Measurements from ENCODE around the gene ID4.
"Not testable (repeated sequence)": the region's sequence is repeated elsewhere in the genome, so short reads cannot be mapped to it uniquely, and the experiment has no call there.

Gene ID4

DNA sequence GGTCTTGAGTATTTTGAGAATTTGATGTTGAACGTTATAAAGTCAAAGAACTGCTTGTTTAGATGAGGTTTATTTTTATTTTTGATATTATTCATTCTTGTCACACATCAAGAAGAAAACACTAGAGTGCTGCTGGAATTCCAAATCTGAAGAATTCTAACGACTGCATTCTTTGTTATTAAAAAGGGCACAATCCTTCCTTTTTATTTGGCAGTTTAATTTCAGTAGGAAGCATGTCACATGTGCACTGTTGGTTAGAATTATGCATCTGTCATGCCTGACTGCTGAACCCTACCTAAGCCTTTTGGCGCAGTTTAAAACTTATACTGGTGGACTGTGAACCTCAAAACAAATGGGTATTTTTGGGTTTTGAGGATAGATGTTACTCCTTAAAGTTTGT, 4.0 kb downstream of the ID4 start:
- H3K4me1 Mint-ChIP-seq: peaks cover 3% of the 10 kb centered on the region
- peaks cover 17% of the 10 kb centered on the region for H3K27me3 Mint-ChIP-seq
- no peak for ATAC-seq (ENCODE audit: low read depth)

GRCh38 chr6:19842030-19842615, 5.0 kb downstream of the ID4 start:
- Mint-ChIP-seq H3K4me1 (peaks cover 3% of the 10 kb centered on the region), H3K36me3 (no peaks in the 10 kb centered on the region), H3K27ac (no peak overlapping the region), H3K9me3 (peaks cover 3% of the 10 kb centered on the region), H3K27me3 (peaks cover 12% of the 10 kb centered on the region), H3K4me3 (no peak overlapping the region)
- no peak for DNase-seq (ENCODE audit: low spot score in 2 of 2)
- no peak for ATAC-seq (ENCODE audit: low read depth)

More for the DNA sequence above, 4.0 kb downstream of the ID4 start:
- no peak overlapping the region for H3K4me3 Mint-ChIP-seq
- H3K36me3 Mint-ChIP-seq: peaks cover 1% of the 10 kb centered on the region
- peaks cover 5% of the 10 kb centered on the region for H3K9me3 Mint-ChIP-seq
- DNase-seq (ENCODE audit: low spot score in 2 of 2): no peak
- H3K27ac Mint-ChIP-seq: no peak overlapping the region

DNA sequence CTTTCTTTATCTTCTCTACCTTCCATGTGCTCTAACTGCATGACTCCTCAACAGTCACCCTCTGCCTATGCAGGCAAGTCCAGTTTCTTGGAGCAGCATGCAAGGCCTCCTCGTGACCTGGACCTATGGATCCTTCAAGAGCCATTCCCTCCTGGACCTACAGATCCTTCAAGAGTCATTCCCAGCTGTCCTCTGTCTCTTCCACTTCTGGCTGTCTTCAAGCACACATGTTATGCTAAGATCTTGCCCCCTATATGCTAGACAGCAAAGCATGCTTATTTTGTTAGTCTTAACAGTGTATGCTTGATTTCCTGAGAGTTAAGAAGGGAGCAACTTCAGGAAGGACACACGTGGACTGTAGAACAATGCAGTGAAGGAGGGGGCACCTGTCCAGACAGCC, 7.5 kb downstream of the ID4 start:
- no peak overlapping the region for H3K27ac Mint-ChIP-seq
- no peak for ATAC-seq (ENCODE audit: low read depth)

DNA sequence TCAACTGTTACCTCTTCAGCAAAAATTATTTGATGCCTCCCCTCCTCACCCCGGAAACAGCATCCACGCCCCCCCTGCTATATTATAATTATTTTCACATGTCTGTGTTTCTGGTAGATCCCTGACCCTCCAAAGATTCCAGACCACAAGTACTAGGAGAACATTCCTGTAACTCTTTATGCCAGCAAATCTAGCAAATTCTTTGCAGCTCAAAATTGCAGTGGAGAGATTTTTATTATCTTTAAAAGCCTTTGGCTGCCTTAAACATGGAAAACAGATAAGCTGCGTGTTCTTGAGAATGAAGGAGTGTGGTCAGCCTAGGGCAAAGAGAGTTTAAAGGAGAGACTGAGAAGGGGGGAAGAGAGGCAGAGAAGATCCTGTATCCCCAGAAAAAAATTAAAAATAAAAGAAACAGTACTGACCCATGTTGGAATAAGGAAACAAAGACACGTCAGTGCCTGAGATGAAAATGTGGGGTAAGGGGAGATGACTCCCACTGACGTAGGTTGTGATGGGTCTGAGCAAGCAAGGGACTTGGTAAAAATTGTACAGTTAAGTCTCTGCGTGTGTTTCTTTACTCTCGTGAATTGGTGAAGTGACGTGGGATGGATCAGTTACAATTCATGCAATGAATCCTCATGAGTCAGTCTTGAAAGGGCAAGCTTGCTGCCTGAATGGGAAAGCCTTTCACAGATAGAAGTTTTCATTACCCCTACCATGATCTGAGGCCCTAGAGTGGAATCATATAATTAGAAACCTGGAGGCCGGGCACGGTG, 8.3 kb downstream of the ID4 start:
- H3K4me1 Mint-ChIP-seq: no peaks in the 10 kb centered on the region
- ATAC-seq (ENCODE audit: low read depth): no peak
- peaks cover 4% of the 10 kb centered on the region for H3K27me3 Mint-ChIP-seq
- peaks cover 4% of the 10 kb centered on the region for H3K9me3 Mint-ChIP-seq
- DNase-seq (ENCODE audit: low spot score in 2 of 2): no peak
- no peak overlapping the region for H3K4me3 Mint-ChIP-seq
- H3K27ac Mint-ChIP-seq: no peak overlapping the region
- H3K36me3 Mint-ChIP-seq: no peaks in the 10 kb centered on the region

More for the DNA sequence above, 7.5 kb downstream of the ID4 start:
- H3K4me3 Mint-ChIP-seq: no peak overlapping the region
- DNase-seq (ENCODE audit: low spot score in 2 of 2): no peak
- H3K9me3 Mint-ChIP-seq: peaks cover 4% of the 10 kb centered on the region
- no peaks in the 10 kb centered on the region for H3K36me3 Mint-ChIP-seq
- no peaks in the 10 kb centered on the region for H3K4me1 Mint-ChIP-seq
- peaks cover 8% of the 10 kb centered on the region for H3K27me3 Mint-ChIP-seq

GRCh38 chr6:19848465-19849029, 11.4 kb downstream of the ID4 start:
- DNase-seq (ENCODE audit: low spot score in 2 of 2) (no peak), ATAC-seq (ENCODE audit: low read depth) (no peak)

GRCh38 chr6:19849196-19849595, 12.0 kb downstream of the ID4 start:
- H3K36me3 Mint-ChIP-seq: no peaks in the 10 kb centered on the region

More at GRCh38 chr6:19848465-19849029, 11.4 kb downstream of the ID4 start:
- peaks cover 4% of the 10 kb centered on the region for H3K9me3 Mint-ChIP-seq
- H3K27ac Mint-ChIP-seq: no peak overlapping the region
- H3K27me3 Mint-ChIP-seq: peaks cover 4% of the 10 kb centered on the region
- no peaks in the 10 kb centered on the region for H3K4me1 Mint-ChIP-seq
- H3K4me3 Mint-ChIP-seq: no peak overlapping the region
- no peaks in the 10 kb centered on the region for H3K36me3 Mint-ChIP-seq

DNA sequence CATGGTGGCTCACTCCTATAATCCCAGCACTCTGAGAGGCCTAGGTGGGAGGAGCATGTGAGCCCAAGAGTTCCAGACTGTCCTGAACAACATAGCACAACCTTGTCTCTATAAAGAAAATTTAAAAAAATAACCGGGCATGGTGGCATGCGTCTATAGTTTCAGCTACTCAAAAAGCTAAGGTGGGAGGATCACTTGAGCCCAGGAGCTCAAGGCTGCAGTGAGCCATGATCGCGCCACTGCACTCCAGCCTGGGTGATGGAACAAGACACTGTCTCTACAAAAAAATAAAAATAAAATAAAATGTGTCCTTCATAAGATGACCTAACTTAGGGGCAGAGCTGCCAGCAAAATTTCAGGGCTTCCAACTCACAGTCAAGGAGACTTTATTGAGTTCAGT, 12.6 kb downstream of the ID4 start:
- DNase-seq (ENCODE audit: low spot score in 2 of 2): no peak
- H3K4me1 Mint-ChIP-seq: no peaks in the 10 kb centered on the region
- peaks cover 1% of the 10 kb centered on the region for H3K9me3 Mint-ChIP-seq
- no peak overlapping the region for H3K4me3 Mint-ChIP-seq
- no peaks in the 10 kb centered on the region for H3K27me3 Mint-ChIP-seq
- H3K27ac Mint-ChIP-seq: no peak overlapping the region
- ATAC-seq (ENCODE audit: low read depth): no peak
- H3K36me3 Mint-ChIP-seq: no peaks in the 10 kb centered on the region

More at GRCh38 chr6:19849196-19849595, 12.0 kb downstream of the ID4 start:
- Mint-ChIP-seq H3K27ac (no peak overlapping the region), H3K4me3 (no peak overlapping the region), H3K4me1 (no peaks in the 10 kb centered on the region), H3K9me3 (peaks cover 4% of the 10 kb centered on the region), H3K27me3 (peaks cover 4% of the 10 kb centered on the region)
- DNase-seq (ENCODE audit: low spot score in 2 of 2) (no peak), ATAC-seq (ENCODE audit: low read depth) (no peak)

GRCh38 chr6:19851241-19852089, 14.3 kb downstream of the ID4 start:
- Mint-ChIP-seq H3K9me3 (peaks cover 1% of the 10 kb centered on the region), H3K36me3 (no peaks in the 10 kb centered on the region), H3K27ac (no peak overlapping the region), H3K4me1 (no peaks in the 10 kb centered on the region), H3K4me3 (no peak overlapping the region), H3K27me3 (no peaks in the 10 kb centered on the region)
- ATAC-seq (ENCODE audit: low read depth): no peak
- no peak for DNase-seq (ENCODE audit: low spot score in 2 of 2)

DNA sequence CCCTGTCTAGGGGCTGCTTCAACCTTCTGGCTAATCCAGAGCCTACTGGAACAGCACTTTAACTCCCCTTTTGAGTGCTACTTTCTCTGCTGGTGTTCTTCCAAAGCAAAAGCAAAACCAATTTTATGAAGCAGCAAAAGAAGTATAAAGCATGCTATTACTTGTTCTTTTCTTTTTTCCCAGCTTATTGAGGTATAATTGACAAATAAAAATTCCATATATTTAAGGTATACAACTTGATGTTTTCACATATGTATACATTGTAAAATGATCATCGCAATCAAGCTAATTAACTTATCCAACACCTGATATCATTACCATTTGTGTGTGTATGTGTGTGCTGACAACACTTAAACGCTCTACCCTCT, 14.9 kb downstream of the ID4 start:
- no peak overlapping the region for H3K27ac Mint-ChIP-seq
- no peak for ATAC-seq (ENCODE audit: low read depth)
- DNase-seq (ENCODE audit: low spot score in 2 of 2): no peak
- no peak overlapping the region for H3K4me3 Mint-ChIP-seq
- no peaks in the 10 kb centered on the region for H3K4me1 Mint-ChIP-seq
- peaks cover 1% of the 10 kb centered on the region for H3K9me3 Mint-ChIP-seq
- H3K27me3 Mint-ChIP-seq: no peaks in the 10 kb centered on the region
- no peaks in the 10 kb centered on the region for H3K36me3 Mint-ChIP-seq

DNA sequence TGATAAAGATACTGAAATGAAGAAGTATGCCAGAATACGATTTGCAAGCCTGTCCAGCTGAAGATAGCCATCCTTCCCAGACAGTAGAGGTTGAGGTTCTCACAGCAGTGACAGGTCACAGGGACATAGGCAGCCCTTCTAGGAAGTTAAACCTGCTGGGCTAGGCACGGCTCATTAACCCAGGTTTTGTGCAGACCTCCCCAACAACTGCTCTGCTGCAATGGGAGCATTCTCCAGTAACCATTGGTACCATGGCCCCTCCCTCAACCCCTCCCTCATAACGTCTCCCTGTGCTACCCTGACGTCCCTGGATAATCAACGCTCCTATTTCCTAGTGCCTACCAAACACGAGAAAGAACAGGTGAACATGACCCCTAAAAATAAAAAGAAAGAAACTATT, 15.8 kb downstream of the ID4 start:
- Mint-ChIP-seq H3K4me3 (no peak overlapping the region), H3K36me3 (no peaks in the 10 kb centered on the region), H3K9me3 (peaks cover 1% of the 10 kb centered on the region), H3K27ac (no peak overlapping the region), H3K4me1 (no peaks in the 10 kb centered on the region), H3K27me3 (no peaks in the 10 kb centered on the region)
- ATAC-seq (ENCODE audit: low read depth) (no peak), DNase-seq (ENCODE audit: low spot score in 2 of 2) (no peak)

DNA sequence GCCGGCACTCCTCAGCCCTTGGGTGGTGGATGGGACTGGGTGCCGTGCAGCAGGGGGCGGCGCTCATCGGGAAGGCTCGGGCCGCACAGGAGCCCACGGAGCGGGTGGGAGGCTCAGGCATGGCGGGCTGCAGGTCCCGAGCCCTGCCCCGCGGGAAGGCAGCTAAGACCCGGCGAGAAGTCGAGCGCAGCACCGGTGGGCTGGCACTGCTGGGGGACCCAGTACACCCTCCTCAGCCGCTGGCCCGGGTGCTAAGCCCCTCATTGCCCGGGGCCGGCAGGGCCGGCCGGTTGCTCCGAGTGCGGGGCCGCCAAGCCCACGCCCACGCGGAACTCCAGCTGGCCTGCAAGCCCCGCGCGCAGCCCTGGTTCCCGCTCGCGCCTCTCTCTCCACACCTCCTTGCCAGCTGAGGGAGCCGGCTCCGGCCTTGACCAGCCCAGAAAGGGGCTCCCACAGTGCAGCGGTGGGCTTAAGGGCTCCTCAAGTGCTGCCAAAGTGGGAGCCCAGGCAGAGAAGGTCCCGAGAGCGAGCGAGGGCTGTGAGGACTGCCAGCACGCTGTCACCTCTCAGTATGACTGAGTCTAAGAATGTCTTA, 17.3 kb downstream of the ID4 start:
- not testable (repeated sequence) for H3K27ac Mint-ChIP-seq; ATAC-seq (ENCODE audit: low read depth); H3K27me3 Mint-ChIP-seq; H3K4me3 Mint-ChIP-seq; H3K9me3 Mint-ChIP-seq; DNase-seq (ENCODE audit: low spot score in 2 of 2); H3K36me3 Mint-ChIP-seq; H3K4me1 Mint-ChIP-seq

GRCh38 chr6:19855536-19855935, 18.4 kb downstream of the ID4 start:
- no peaks in the 10 kb centered on the region for H3K4me1 Mint-ChIP-seq
- H3K36me3 Mint-ChIP-seq: no peaks in the 10 kb centered on the region
- no peaks in the 10 kb centered on the region for H3K9me3 Mint-ChIP-seq
- ATAC-seq (ENCODE audit: low read depth) (no peak), DNase-seq (ENCODE audit: low spot score in 2 of 2) (no peak)
- H3K27ac Mint-ChIP-seq: no peak overlapping the region
- H3K4me3 Mint-ChIP-seq: no peak overlapping the region
- no peaks in the 10 kb centered on the region for H3K27me3 Mint-ChIP-seq

GRCh38 chr6:19857139-19857538, 20.0 kb downstream of the ID4 start:
- no peak overlapping the region for H3K4me3 Mint-ChIP-seq
- H3K36me3 Mint-ChIP-seq: no peaks in the 10 kb centered on the region
- ATAC-seq (ENCODE audit: low read depth) (no peak), DNase-seq (ENCODE audit: low spot score in 2 of 2) (no peak)
- no peaks in the 10 kb centered on the region for H3K27me3 Mint-ChIP-seq
- no peaks in the 10 kb centered on the region for H3K4me1 Mint-ChIP-seq
- H3K27ac Mint-ChIP-seq: no peak overlapping the region
- no peaks in the 10 kb centered on the region for H3K9me3 Mint-ChIP-seq

DNA sequence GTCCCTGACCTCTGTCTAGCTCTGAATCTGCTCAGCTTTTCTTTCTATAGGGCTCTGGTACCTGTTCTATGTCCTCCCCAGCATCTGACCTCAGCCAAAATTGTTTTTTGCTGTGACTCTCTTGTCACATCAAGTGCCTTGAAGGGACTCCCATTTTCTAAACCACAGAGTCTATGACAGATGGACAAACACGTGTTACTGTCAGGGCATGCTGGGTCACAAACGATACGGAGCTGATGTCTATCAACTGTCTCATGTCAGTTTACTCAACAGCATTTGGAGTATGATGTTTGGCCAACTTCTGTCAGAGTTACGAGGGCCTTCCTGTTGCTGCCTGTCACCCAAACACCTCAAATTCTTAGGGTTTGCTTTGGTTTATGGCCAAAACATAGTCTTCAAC, 20.5 kb downstream of the ID4 start:
- DNase-seq (ENCODE audit: low spot score in 2 of 2): no peak
- H3K4me1 Mint-ChIP-seq: no peaks in the 10 kb centered on the region
- H3K9me3 Mint-ChIP-seq: no peaks in the 10 kb centered on the region
- no peak overlapping the region for H3K27ac Mint-ChIP-seq
- no peak overlapping the region for H3K4me3 Mint-ChIP-seq
- no peaks in the 10 kb centered on the region for H3K36me3 Mint-ChIP-seq
- ATAC-seq (ENCODE audit: low read depth): no peak
- no peaks in the 10 kb centered on the region for H3K27me3 Mint-ChIP-seq
